Tibial nerve (tissue), 4 donors: Measurements from ENCODE around the gene TMEM266. TPM values are rescaled to one million over a fixed set of nuclear protein-coding genes. Genes with fewer than 3 reads are reported as not detected.

Experiments used
- DNase-seq, 2 donors: peaks; one replicate each; pipeline ENCODE4 v3.0.0-alpha.2; 2019; ENCODE audit warnings: low spot score in 2 of 2
- H3K27ac ChIP-seq, 4 donors: fragments of 200-600 bp; sonication (generic) in 3 of 4; one replicate each; pipeline ENCODE4 v1.5.1; 2017 to 2019; ENCODE audit warnings: mild to moderate bottlenecking in 1 of 4
- H3K27me3 ChIP-seq, 2 donors: fragments of 200-600 bp; sonication (generic) in 1 of 2; one replicate each; pipeline versions ENCODE4 v1.5.1 to v1.6.0; 2017 to 2019
- H3K36me3 ChIP-seq, 3 donors: fragments of 200-600 bp; sonication (generic); one replicate each; pipeline ENCODE4 v1.5.1; 2018 to 2019
- H3K4me1 ChIP-seq, 4 donors: fragments of 200-600 bp; sonication (generic) in 3 of 4; one replicate each; pipeline ENCODE4 v1.5.1; 2017 to 2019
- H3K4me3 ChIP-seq, 4 donors: fragments of 200-600 bp; sonication (generic) in 3 of 4; one replicate each; pipeline ENCODE4 v1.5.1; 2017 to 2019; ENCODE audit warnings: mild to moderate bottlenecking in 1 of 4, moderate library complexity in 1 of 4
- H3K9me3 ChIP-seq, 4 donors: fragments of 200-600 bp; sonication (generic) in 3 of 4; one replicate each; pipeline ENCODE4 v1.5.1; 2017 to 2019
- EP300 ChIP-seq, 2 donors: sonication (generic); formaldehyde crosslinking; IDR thresholded peaks; one replicate each; pipeline ENCODE4 v1.6.1; 2017; ENCODE audit warnings: antibody characterized with exemption in 2 of 2, mild to moderate bottlenecking in 1 of 2
- POLR2A ChIP-seq, 2 donors: fragments of 450-650 bp; IDR thresholded peaks; one replicate each; pipeline ENCODE4 v1.6.1; 2017; ENCODE audit warnings: antibody characterized with exemption in 2 of 2, mild to moderate bottlenecking in 2 of 2, moderate library complexity in 2 of 2
- WGBS, 2 donors: methylation state at CpG; one replicate each; pipeline ENCODE4 v1.1.5; 2018; 5-methylcytosine and 5-hydroxymethylcytosine counted together
- total RNA-seq, 4 donors: library from RNA; depleted of rRNA; stranded (reverse); fragments of >200 nt; gene quantifications; one replicate each; pipeline ENCODE4 v1.1.0, GENCODE V29; 2016
- TF ChIP-seq, protein P1 (sequence below), 5 experiments: fragments of 200-600 bp in 3 of 5; fragments of 450-650 bp in 2 of 5; sonication (generic) in 3 of 5; IDR thresholded peaks; one replicate each; pipeline ENCODE4 v1.5.1; 2016 to 2019; ENCODE audit warnings: antibody characterized with exemption in 5 of 5, mild to moderate bottlenecking in 3 of 5, moderate library complexity in 2 of 5

TMEM266 gene
- total RNA-seq, 4 donors from 2014 or later: 0.30 to 0.42 TPM; not detected in 2

DNA sequence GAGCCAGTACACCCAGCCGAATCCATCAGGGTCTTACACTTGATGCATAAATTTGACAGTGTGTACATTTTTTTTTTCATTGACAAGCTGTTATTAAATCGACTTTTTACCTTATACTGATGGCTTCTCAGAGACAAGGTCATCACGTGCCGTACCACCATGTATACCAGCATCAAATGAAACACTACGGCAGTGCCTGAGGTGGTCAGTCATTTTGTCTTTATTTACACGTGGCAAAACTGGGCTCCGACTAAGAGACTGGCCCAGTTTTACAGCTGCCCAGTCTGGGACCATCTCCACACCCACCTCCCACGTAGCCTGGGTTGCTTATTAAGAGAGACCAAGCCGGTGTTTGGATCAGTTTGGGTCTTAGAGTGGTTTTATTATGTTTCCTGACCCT is 57.4 kb downstream of the TMEM266 start:
- WGBS, 2 donors: 90% methylated on average over 9 of the region's 9 CpGs
- no peaks in the 10 kb centered on the region for H3K4me1 ChIP-seq
- H3K27me3 ChIP-seq: peaks cover 0 to 6% of the 10 kb centered on the region in 2 donors
- H3K9me3 ChIP-seq: no peaks in the 10 kb centered on the region
- no peak for DNase-seq
- TF ChIP-seq, protein P1, sequence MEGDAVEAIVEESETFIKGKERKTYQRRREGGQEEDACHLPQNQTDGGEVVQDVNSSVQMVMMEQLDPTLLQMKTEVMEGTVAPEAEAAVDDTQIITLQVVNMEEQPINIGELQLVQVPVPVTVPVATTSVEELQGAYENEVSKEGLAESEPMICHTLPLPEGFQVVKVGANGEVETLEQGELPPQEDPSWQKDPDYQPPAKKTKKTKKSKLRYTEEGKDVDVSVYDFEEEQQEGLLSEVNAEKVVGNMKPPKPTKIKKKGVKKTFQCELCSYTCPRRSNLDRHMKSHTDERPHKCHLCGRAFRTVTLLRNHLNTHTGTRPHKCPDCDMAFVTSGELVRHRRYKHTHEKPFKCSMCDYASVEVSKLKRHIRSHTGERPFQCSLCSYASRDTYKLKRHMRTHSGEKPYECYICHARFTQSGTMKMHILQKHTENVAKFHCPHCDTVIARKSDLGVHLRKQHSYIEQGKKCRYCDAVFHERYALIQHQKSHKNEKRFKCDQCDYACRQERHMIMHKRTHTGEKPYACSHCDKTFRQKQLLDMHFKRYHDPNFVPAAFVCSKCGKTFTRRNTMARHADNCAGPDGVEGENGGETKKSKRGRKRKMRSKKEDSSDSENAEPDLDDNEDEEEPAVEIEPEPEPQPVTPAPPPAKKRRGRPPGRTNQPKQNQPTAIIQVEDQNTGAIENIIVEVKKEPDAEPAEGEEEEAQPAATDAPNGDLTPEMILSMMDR (IDR thresholded peaks at IDR 0.05): no peak
- no peaks in the 10 kb centered on the region for H3K36me3 ChIP-seq
- H3K4me3 ChIP-seq: no peak overlapping the region
- no peak overlapping the region for H3K27ac ChIP-seq

DNA sequence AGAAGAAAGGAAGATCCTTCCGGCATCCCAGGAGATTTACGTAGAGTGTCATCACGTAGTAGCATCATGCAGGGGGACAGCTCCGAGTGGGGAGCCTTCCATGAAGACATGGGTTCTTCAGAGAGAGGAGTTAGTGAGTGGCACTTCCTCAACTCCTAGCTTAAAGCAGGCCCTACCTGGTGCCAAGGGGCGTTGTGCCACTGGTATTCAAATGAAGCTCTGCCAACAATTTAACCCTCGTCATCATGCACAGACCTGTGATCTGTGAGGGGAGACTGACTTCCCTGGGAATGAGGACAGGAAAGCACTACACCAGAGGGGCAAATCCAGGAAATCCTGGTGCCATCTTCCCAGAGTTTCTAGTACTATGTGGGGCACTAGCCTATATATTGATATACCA is 59.0 kb downstream of the TMEM266 start:
- peaks cover 0 to under 1% (median 0%) of the 10 kb centered on the region in 4 donors for H3K9me3 ChIP-seq
- H3K4me3 ChIP-seq: no peak overlapping the region
- WGBS, 2 donors: 83 to 88% methylated on average over 6 of the region's 6 CpGs
- no peaks in the 10 kb centered on the region for H3K4me1 ChIP-seq
- H3K27ac ChIP-seq: no peak overlapping the region
- DNase-seq: no peak
- H3K27me3 ChIP-seq: peaks cover 0 to 6% of the 10 kb centered on the region in 2 donors
- H3K36me3 ChIP-seq: no peaks in the 10 kb centered on the region
- no peak for TF ChIP-seq POLR2A (IDR thresholded peaks at IDR 0.05)
- TF ChIP-seq EP300 (IDR thresholded peaks at IDR 0.05): no peak
- TF ChIP-seq, protein P1 (IDR thresholded peaks at IDR 0.05): no peak

DNA sequence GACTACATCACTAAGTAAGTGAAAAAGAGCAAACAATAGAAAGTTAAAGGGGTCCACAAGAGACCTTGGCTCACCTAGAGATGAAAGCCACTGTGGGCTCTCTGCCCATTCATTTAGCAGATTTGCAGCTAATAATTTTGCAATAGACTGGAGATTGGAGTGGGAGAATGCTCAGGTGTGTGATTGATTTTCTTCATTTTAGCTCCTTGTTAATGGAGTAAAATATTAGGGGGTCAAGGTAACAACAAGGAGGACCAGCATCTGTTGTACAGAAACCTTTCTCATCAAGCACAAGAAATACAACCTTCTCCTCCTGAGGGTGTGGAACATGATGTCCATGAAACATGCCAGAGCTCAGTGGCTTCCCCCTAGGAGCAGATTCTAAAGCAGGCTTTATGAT is 63.2 kb downstream of the TMEM266 start:
- DNase-seq: no peak
- H3K27ac ChIP-seq: no peak overlapping the region
- H3K36me3 ChIP-seq: no peaks in the 10 kb centered on the region
- TF ChIP-seq POLR2A (IDR thresholded peaks at IDR 0.05): no peak
- TF ChIP-seq, protein P1 (IDR thresholded peaks at IDR 0.05): no peak
- TF ChIP-seq EP300 (IDR thresholded peaks at IDR 0.05): no peak
- H3K4me3 ChIP-seq: no peak overlapping the region
- H3K27me3 ChIP-seq: no peaks in the 10 kb centered on the region
- no peaks in the 10 kb centered on the region for H3K4me1 ChIP-seq
- H3K9me3 ChIP-seq: peaks cover 0 to 19% (median 0%) of the 10 kb centered on the region in 4 donors

DNA sequence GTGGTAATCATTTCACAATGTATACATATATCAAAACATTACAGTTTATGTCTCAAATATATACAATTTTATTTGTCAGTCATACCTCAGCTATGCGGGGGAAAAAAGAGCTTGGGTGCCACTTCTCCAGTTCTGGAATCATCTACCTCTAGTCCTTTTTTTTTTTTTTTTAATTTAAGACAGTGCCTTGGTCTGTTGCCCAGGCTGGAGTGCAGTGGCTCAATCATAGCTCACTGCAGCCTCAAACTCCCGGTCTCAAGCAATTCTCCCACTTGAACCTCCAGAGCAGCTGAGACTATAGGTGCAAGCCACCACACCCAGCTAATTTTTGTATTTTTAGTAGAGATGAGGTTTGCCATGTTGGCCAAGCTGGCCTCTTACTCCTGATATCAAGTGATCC is 67.4 kb downstream of the TMEM266 start:
- Histone ChIP-seq H3K36me3 (no peaks in the 10 kb centered on the region), H3K9me3 (peaks cover 0 to 19% (median 0%) of the 10 kb centered on the region in 4 donors), H3K4me1 (no peaks in the 10 kb centered on the region), H3K27me3 (no peaks in the 10 kb centered on the region), H3K27ac (no peak overlapping the region), H3K4me3 (no peak overlapping the region)
- DNase-seq: no peak
- TF ChIP-seq EP300 (IDR thresholded peaks at IDR 0.05) (no peak), POLR2A (IDR thresholded peaks at IDR 0.05) (no peak)
- TF ChIP-seq, protein P1 (IDR thresholded peaks at IDR 0.05): no peak
- WGBS, 2 donors: 70 to 87% methylated on average over 2 of the region's 2 CpGs

DNA sequence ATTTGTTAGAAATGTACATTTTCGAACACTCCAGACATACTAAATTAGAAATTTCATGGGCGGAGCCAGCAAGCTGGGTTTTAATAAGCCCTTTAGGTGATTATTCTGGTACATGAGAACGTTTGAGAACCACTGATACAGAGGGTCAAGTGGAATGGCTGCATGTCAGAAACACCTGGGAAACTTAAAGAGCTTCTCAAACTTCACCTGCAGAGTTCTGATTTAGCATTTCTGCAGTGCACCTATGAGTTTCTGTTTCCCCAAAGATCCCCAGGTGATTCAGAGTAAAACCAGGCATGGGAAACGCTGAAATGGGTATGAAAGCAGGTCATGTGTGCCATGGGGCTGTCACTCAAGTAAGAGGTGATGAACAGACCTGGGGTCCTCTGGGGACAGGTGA is 68.1 kb downstream of the TMEM266 start:
- H3K36me3 ChIP-seq: no peaks in the 10 kb centered on the region
- peaks cover 0 to 19% (median 0%) of the 10 kb centered on the region in 4 donors for H3K9me3 ChIP-seq
- H3K4me3 ChIP-seq: no peak overlapping the region
- peaks cover 0 to 3% of the 10 kb centered on the region in 2 donors for H3K27me3 ChIP-seq
- TF ChIP-seq EP300 (IDR thresholded peaks at IDR 0.05) (no peak), POLR2A (IDR thresholded peaks at IDR 0.05) (no peak)
- TF ChIP-seq, protein P1 (IDR thresholded peaks at IDR 0.05): no peak
- H3K27ac ChIP-seq: no peak overlapping the region
- 65 to 68% methylated on average over 4 of the region's 4 CpGs for WGBS, 2 donors
- DNase-seq: no peak
- H3K4me1 ChIP-seq: no peaks in the 10 kb centered on the region
